HEK293 (cell line): ENCODE results near the gene PLXNA3.

Experiments used
- CTCF ChIA-PET: fragments of 350-600 bp; formaldehyde crosslinking; extraction: SDS; loops from one replicate; lab custom pipeline; 2021; ENCODE audit warnings: antibody characterized with exemption; lab: Yijun Ruan, JAX
- POLR2A ChIA-PET: fragments of 300-600 bp; formaldehyde crosslinking; extraction: SDS; loops from one replicate; lab custom pipeline; 2020; ENCODE audit warnings: antibody characterized with exemption, inconsistent platforms; lab: Yijun Ruan, JAX
- H3K27ac ChIP-seq: fragments of 200-500 bp; sonication (Bioruptor generic); 2 replicates; pipeline ENCODE4 v1.5.1; 2014; ENCODE audit warnings: low read depth, low read length, control low read depth, inconsistent platforms; ENCODE audit errors: extremely low read depth
- H3K36me3 ChIP-seq, 2 experiments: fragments of 200-500 bp in 1 of 2; sonication (Bioruptor generic) in 1 of 2; 1 replicate in 1 of 2; 2 replicates in 1 of 2; pipeline ENCODE4 v1.5.1; 2014 to 2017; ENCODE audit warnings: inconsistent platforms in 2 of 2, low read length in 2 of 2; ENCODE audit not compliant: control insufficient read depth in 2 of 2, insufficient read depth in 1 of 2
- H3K4me1 ChIP-seq: fragments of 200-500 bp; sonication (Bioruptor generic); 2 replicates; pipeline ENCODE4 v1.5.1; 2014; ENCODE audit warnings: mild to moderate bottlenecking, low read length, inconsistent platforms; ENCODE audit not compliant: control insufficient read depth, insufficient read depth
- H3K4me3 ChIP-seq: 2 replicates; pipeline ENCODE4 v1.5.1; 2011; ENCODE audit warnings: low read depth, mild to moderate bottlenecking, control low read depth, low read length, moderate library complexity
- H3K9me3 ChIP-seq: fragments of 200-500 bp; sonication (Bioruptor generic); 2 replicates; pipeline ENCODE4 v1.5.1; 2014; ENCODE audit warnings: low read depth, low read length, inconsistent platforms; ENCODE audit not compliant: control insufficient read depth, insufficient read depth
- GLI4 ChIP-seq: fragments of 450-650 bp; formaldehyde crosslinking; IDR thresholded peaks from 2 replicates; pipeline ENCODE4 v1.5.1; 2016; ENCODE audit warnings: missing biosample characterization, missing genetic modification characterization
- GLIS1 ChIP-seq: fragments of 450-650 bp; formaldehyde crosslinking; IDR thresholded peaks from 2 replicates; pipeline ENCODE4 v1.5.1; 2016; ENCODE audit warnings: missing biosample characterization, missing genetic modification characterization
- GLIS2 ChIP-seq: fragments of 450-650 bp; formaldehyde crosslinking; IDR thresholded peaks from 2 replicates; pipeline ENCODE4 v1.5.1; 2016; ENCODE audit warnings: missing biosample characterization, missing genetic modification characterization
- HIC1 ChIP-seq: fragments of 450-650 bp; formaldehyde crosslinking; IDR thresholded peaks from 2 replicates; pipeline ENCODE4 v1.5.1; 2016; ENCODE audit warnings: missing biosample characterization, missing genetic modification characterization
- PATZ1 ChIP-seq: fragments of 450-650 bp; formaldehyde crosslinking; IDR thresholded peaks from 2 replicates; pipeline ENCODE4 v1.5.1; 2016; ENCODE audit warnings: missing biosample characterization, missing genetic modification characterization
- REPIN1 ChIP-seq: fragments of 450-650 bp; formaldehyde crosslinking; IDR thresholded peaks from 2 replicates; pipeline ENCODE4 v1.5.1; 2017; ENCODE audit warnings: missing biosample characterization, missing genetic modification characterization, low read depth
- SCRT2 ChIP-seq: fragments of 450-650 bp; formaldehyde crosslinking; IDR thresholded peaks from 2 replicates; pipeline ENCODE4 v1.5.1; 2016; ENCODE audit warnings: missing biosample characterization, missing genetic modification characterization
- ZBTB10 ChIP-seq: fragments of 450-650 bp; formaldehyde crosslinking; IDR thresholded peaks from 2 replicates; pipeline ENCODE4 v1.5.1; 2016; ENCODE audit warnings: missing biosample characterization, missing genetic modification characterization
- ZBTB17 ChIP-seq: fragments of 450-650 bp; formaldehyde crosslinking; IDR thresholded peaks from 2 replicates; pipeline ENCODE4 v1.5.1; 2016; ENCODE audit warnings: missing biosample characterization, missing genetic modification characterization
- ZBTB48 ChIP-seq: fragments of 450-650 bp; formaldehyde crosslinking; IDR thresholded peaks from 2 replicates; pipeline ENCODE4 v1.5.1; 2016; ENCODE audit warnings: missing biosample characterization, missing genetic modification characterization
- ZBTB7A ChIP-seq: fragments of 450-650 bp; formaldehyde crosslinking; IDR thresholded peaks from 2 replicates; pipeline ENCODE4 v1.5.1; 2016; ENCODE audit warnings: low read depth, missing biosample characterization, missing genetic modification characterization
- ZBTB8A ChIP-seq: fragments of 450-650 bp; formaldehyde crosslinking; IDR thresholded peaks from 2 replicates; pipeline ENCODE4 v1.5.1; 2016; ENCODE audit warnings: missing biosample characterization, missing genetic modification characterization
- ZIC2 ChIP-seq: fragments of 450-650 bp; formaldehyde crosslinking; IDR thresholded peaks from 2 replicates; pipeline ENCODE4 v1.5.1; 2016; ENCODE audit warnings: missing biosample characterization, missing genetic modification characterization
- ZNF132 ChIP-seq: fragments of 450-650 bp; formaldehyde crosslinking; IDR thresholded peaks from 2 replicates; pipeline ENCODE4 v1.5.1; 2017; ENCODE audit warnings: missing biosample characterization, missing genetic modification characterization, borderline replicate concordance
- ZNF138 ChIP-seq: fragments of 450-650 bp; formaldehyde crosslinking; IDR thresholded peaks from 2 replicates; pipeline ENCODE4 v1.5.1; 2016; ENCODE audit warnings: missing biosample characterization, missing genetic modification characterization, borderline replicate concordance
- ZNF155 ChIP-seq: fragments of 450-650 bp; formaldehyde crosslinking; IDR thresholded peaks from 2 replicates; pipeline ENCODE4 v1.5.1; 2016; ENCODE audit warnings: missing biosample characterization, missing genetic modification characterization
- ZNF157 ChIP-seq: fragments of 450-650 bp; formaldehyde crosslinking; IDR thresholded peaks from 2 replicates; pipeline ENCODE4 v1.5.1; 2016; ENCODE audit warnings: missing biosample characterization, missing genetic modification characterization
- ZNF16 ChIP-seq: fragments of 450-650 bp; formaldehyde crosslinking; IDR thresholded peaks from 2 replicates; pipeline ENCODE4 v1.5.1; 2016; ENCODE audit warnings: low read depth, missing biosample characterization, missing genetic modification characterization
- ZNF248 ChIP-seq: fragments of 450-650 bp; formaldehyde crosslinking; IDR thresholded peaks from 2 replicates; pipeline ENCODE4 v1.5.1; 2017; ENCODE audit warnings: missing biosample characterization, missing genetic modification characterization
- ZNF350 ChIP-seq: fragments of 450-650 bp; formaldehyde crosslinking; IDR thresholded peaks from 2 replicates; pipeline ENCODE4 v1.5.0; 2017; ENCODE audit warnings: missing biosample characterization, mild to moderate bottlenecking, missing genetic modification characterization
- ZNF37A ChIP-seq: fragments of 450-650 bp; IDR thresholded peaks from 2 replicates; pipeline ENCODE4 v1.5.1; 2018; ENCODE audit warnings: missing biosample characterization, missing genetic modification characterization
- ZNF473 ChIP-seq: fragments of 450-650 bp; formaldehyde crosslinking; IDR thresholded peaks from 2 replicates; pipeline ENCODE4 v1.5.1; 2017; ENCODE audit warnings: missing biosample characterization, missing genetic modification characterization
- ZNF626 ChIP-seq: fragments of 450-650 bp; sonication (Bioruptor Pico); formaldehyde crosslinking; IDR thresholded peaks from 2 replicates; pipeline ENCODE4 v1.5.1; 2018; ENCODE audit warnings: missing biosample characterization, missing genetic modification characterization, inconsistent platforms
- ZNF664 ChIP-seq: fragments of 450-650 bp; formaldehyde crosslinking; IDR thresholded peaks from 2 replicates; pipeline ENCODE4 v1.5.1; 2016; ENCODE audit warnings: missing biosample characterization, missing genetic modification characterization
- ZNF747 ChIP-seq: fragments of 450-650 bp; formaldehyde crosslinking; IDR thresholded peaks from 2 replicates; pipeline ENCODE4 v1.5.1; 2016; ENCODE audit warnings: missing biosample characterization, missing genetic modification characterization
- ZNF837 ChIP-seq: fragments of 450-650 bp; formaldehyde crosslinking; IDR thresholded peaks from 2 replicates; pipeline ENCODE4 v1.5.1; 2016; ENCODE audit warnings: missing biosample characterization, missing genetic modification characterization
- ZNF843 ChIP-seq: fragments of 450-650 bp; formaldehyde crosslinking; IDR thresholded peaks from 2 replicates; pipeline ENCODE4 v1.5.1; 2016; ENCODE audit warnings: missing biosample characterization, missing genetic modification characterization
- ZSCAN18 ChIP-seq: fragments of 450-650 bp; formaldehyde crosslinking; IDR thresholded peaks from 2 replicates; pipeline ENCODE4 v1.5.1; 2016; ENCODE audit warnings: missing biosample characterization, missing genetic modification characterization
- TF ChIP-seq, protein P1 (sequence below): fragments of 450-650 bp; formaldehyde crosslinking; IDR thresholded peaks from 2 replicates; pipeline ENCODE4 v1.5.1; 2017; ENCODE audit warnings: missing biosample characterization, mild to moderate bottlenecking, missing genetic modification characterization, moderate library complexity

The PLXNA3 gene

DNA sequence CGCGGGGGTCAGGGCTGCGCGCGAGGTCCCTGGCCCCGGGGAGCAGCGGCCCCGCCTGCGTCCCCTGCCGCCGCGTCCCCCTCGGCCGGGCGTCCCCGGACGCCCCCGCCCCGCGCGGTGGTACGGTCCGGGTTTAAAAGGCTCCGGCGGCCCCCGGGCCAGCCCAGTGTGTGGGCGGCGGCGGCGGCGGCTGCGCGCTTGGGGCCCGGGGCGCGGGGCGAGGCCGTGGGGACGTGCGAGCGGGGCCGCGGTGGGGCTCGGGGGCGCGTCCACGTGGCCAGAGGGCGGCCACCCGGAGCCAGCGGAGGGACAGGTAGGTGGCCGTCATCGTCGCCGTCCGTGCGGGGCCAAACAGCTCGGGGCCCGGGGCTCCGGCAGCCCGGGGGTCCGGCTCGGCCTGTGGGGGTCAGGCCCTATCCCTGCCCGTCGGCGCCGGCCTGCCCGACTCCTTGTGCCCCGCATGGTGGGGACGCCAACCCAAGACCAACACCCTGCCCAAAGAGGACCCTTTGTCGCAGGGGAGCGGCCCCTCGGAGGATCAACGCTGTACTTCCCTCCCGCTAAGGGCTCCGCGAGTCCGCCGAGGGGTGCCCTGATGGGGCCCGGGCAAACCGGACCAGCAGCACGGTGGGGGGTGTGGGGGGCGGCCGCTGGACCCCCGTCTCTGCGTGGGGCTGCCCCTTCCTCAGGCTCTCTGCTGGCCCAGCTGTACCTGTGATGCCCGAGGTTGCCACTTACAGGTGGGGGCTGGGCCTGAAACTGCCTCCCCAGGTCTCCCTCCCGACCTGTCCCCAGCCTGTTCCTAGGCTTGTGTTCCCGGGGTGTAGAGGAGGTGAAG is at the start of gene PLXNA3:
Gene PLXNA3 (plus strand): TSS at position 166 of the 838 bp plus-strand sequence. CDS start 1,903 bp downstream, outside the sequence.
- H3K36me3 ChIP-seq, result peaks cover 0 to 33% of the 10 kb centered on the region in 2 experiments; a peak in 2 of 3 replicates
- H3K9me3 ChIP-seq, result no peaks in the 10 kb centered on the region
- H3K4me3 ChIP-seq, result peak within 1 kb of the TSS; percentile 70
- peak within 1 kb of the TSS; percentile 75 for H3K27ac ChIP-seq
- CTCF ChIA-PET, result no interaction called here
- POLR2A ChIA-PET, result interaction anchor here (0.6 to 2.8 kb wide), 16 partner anchors 13 to 88 kb away, joined by 3 to 15 read pairs (median 4); partner anchors contain the start of genes LAGE3, RPL10, SLC10A3 and UBL4A
- H3K4me1 ChIP-seq, result no peaks in the 10 kb centered on the region
- TF ChIP-seq ZNF837 (tag by site-specific recombination) (no peak), ZNF155 (tag by site-specific recombination) (no peak), ZNF132 (tag by site-specific recombination) (no peak), HIC1 (peak; percentile 74), ZNF843 (tag by site-specific recombination) (no peak), ZNF473 (tag by site-specific recombination) (no peak), ZNF747 (no peak), ZNF664 (tag by site-specific recombination) (no peak), ZBTB8A (tag by site-specific recombination) (0 out of 2 replicates have a peak, but pooled peaks have one; percentile 11), GLI4 (tag by site-specific recombination) (no peak), REPIN1 (tag by site-specific recombination) (no peak), ZBTB10 (tag by site-specific recombination) (peak; percentile 78; the same call in 1 of the 2 replicates), ZNF37A (tag by site-specific recombination) (no peak), ZBTB17 (tag by site-specific recombination) (no peak), SCRT2 (peak; percentile 90), ZNF157 (tag by site-specific recombination) (no peak), PATZ1 (tag by site-specific recombination) (peak; percentile 74), ZSCAN18 (no peak), ZNF138 (tag by site-specific recombination) (no peak), ZNF626 (tag by site-specific recombination) (no peak), ZIC2 (tag by site-specific recombination) (peak; percentile 34; the same call in 1 of the 2 replicates), GLIS1 (tag by site-specific recombination) (peak; percentile 52; the same call in 1 of the 2 replicates), ZBTB48 (tag by site-specific recombination) (peak; percentile 61; the same call in 1 of the 2 replicates), ZBTB7A (tag by site-specific recombination) (0 out of 2 replicates have a peak, but pooled peaks have one; percentile 26), GLIS2 (tag by site-specific recombination) (peak; percentile 93), ZNF16 (no peak), ZNF350 (tag by site-specific recombination) (no peak), ZNF248 (tag by site-specific recombination) (no peak)
- TF ChIP-seq, protein P1, sequence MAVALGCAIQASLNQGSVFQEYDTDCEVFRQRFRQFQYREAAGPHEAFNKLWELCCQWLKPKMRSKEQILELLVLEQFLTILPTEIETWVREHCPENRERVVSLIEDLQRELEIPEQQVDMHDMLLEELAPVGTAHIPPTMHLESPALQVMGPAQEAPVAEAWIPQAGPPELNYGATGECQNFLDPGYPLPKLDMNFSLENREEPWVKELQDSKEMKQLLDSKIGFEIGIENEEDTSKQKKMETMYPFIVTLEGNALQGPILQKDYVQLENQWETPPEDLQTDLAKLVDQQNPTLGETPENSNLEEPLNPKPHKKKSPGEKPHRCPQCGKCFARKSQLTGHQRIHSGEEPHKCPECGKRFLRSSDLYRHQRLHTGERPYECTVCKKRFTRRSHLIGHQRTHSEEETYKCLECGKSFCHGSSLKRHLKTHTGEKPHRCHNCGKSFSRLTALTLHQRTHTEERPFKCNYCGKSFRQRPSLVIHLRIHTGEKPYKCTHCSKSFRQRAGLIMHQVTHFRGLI (tag by site-specific recombination), result no peak
